ENCODE results near the gene ZBTB20.

Gene ZBTB20

GRCh38 chr3:114447545-114447944, 699.5 kb downstream of the ZBTB20 start:
- no peak overlapping the region for H3K18ac ChIP-seq (ENCODE audit: low read depth in 1 of 2, low read length in 2 of 2)
- no peak overlapping the region for H4K8ac ChIP-seq (ENCODE audit: low read length)
- no peak overlapping the region for H4K91ac ChIP-seq (ENCODE audit: low read length)
- no peak overlapping the region for H2BK12ac ChIP-seq (ENCODE audit: low read length in 2 of 2)
- H3K4ac ChIP-seq (ENCODE audit: low read depth in 1 of 2, low read length in 2 of 2) = no peak overlapping the region
- no peak overlapping the region for H3K4me2 ChIP-seq (ENCODE audit: low read length, poor library complexity, severe bottlenecking)
- no peak overlapping the region for H2BK15ac ChIP-seq (ENCODE audit: low read depth, poor library complexity, severe bottlenecking)
- no peaks in the 10 kb centered on the region for H3K9me3 ChIP-seq (ENCODE audit: control insufficient read depth, low read length)
- H2AK5ac ChIP-seq (ENCODE audit: low read length, severe bottlenecking) = no peak overlapping the region
- no peaks in the 10 kb centered on the region for H3K36me3 ChIP-seq (ENCODE audit: control insufficient read depth in 1 of 2, insufficient read depth in 2 of 2, low read depth in 1 of 2, low read length in 2 of 2)
- H2BK120ac ChIP-seq (ENCODE audit: low read depth, low read length) = no peak overlapping the region
- H3K23ac ChIP-seq (ENCODE audit: low read length in 2 of 2) = no peak overlapping the region
- no peak overlapping the region for H3K27ac ChIP-seq (ENCODE audit: low read length, poor library complexity, severe bottlenecking)
- DNase-seq = no peak
- no peak overlapping the region for H3K14ac ChIP-seq (ENCODE audit: low read length in 2 of 2)
- no peaks in the 10 kb centered on the region for H3K27me3 ChIP-seq (ENCODE audit: control insufficient read depth in 1 of 2, insufficient read depth in 1 of 2, low read length in 2 of 2)
- H3K79me1 ChIP-seq (replicated peaks; ENCODE audit: low read length, poor library complexity, severe bottlenecking) = peaks cover 14% of the 10 kb centered on the region
- H3K9ac ChIP-seq (ENCODE audit: low read length) = no peak overlapping the region
- no peak overlapping the region for H2BK5ac ChIP-seq (ENCODE audit: low read depth, low read length, poor library complexity, severe bottlenecking)
- H3K4me1 ChIP-seq (ENCODE audit: control insufficient read depth, insufficient read depth, low read depth, low read length) = peaks cover 2% of the 10 kb centered on the region
- 100% methylated on average over 2 of the region's 3 CpGs for WGBS
- H2AFZ ChIP-seq (ENCODE audit: low read depth, low read length) = no peak overlapping the region
- no peak overlapping the region for H3K4me3 ChIP-seq (ENCODE audit: insufficient read depth in 1 of 2, low read depth in 1 of 2, low read length in 2 of 2)

- Histone ChIP-seq H3K9ac (ENCODE audit: low read length) (peak overlapping the region; percentile 49), H3K36me3 (ENCODE audit: control insufficient read depth in 1 of 2, insufficient read depth in 2 of 2, low read depth in 1 of 2, low read length in 2 of 2) (no peaks in the 10 kb centered on the region), H3K9me3 (ENCODE audit: control insufficient read depth, low read length) (no peaks in the 10 kb centered on the region), H3K4me1 (ENCODE audit: control insufficient read depth, insufficient read depth, low read depth, low read length) (peaks cover 2% of the 10 kb centered on the region), H3K4ac (ENCODE audit: low read depth in 1 of 2, low read length in 2 of 2) (no peak overlapping the region), H3K18ac (ENCODE audit: low read depth in 1 of 2, low read length in 2 of 2) (no peak overlapping the region), H4K8ac (ENCODE audit: low read length) (no peak overlapping the region), H2BK120ac (ENCODE audit: low read depth, low read length) (no peak overlapping the region), H2BK12ac (ENCODE audit: low read length in 2 of 2) (no peak overlapping the region), H3K4me2 (ENCODE audit: low read length, poor library complexity, severe bottlenecking) (no peak overlapping the region), H2BK5ac (ENCODE audit: low read depth, low read length, poor library complexity, severe bottlenecking) (no peak overlapping the region), H3K27me3 (ENCODE audit: control insufficient read depth in 1 of 2, insufficient read depth in 1 of 2, low read length in 2 of 2) (no peaks in the 10 kb centered on the region), H2BK15ac (ENCODE audit: low read depth, poor library complexity, severe bottlenecking) (no peak overlapping the region), H3K27ac (ENCODE audit: low read length, poor library complexity, severe bottlenecking) (no peak overlapping the region), H4K91ac (ENCODE audit: low read length) (no peak overlapping the region), H3K23ac (ENCODE audit: low read length in 2 of 2) (no peak overlapping the region), H3K79me1 (replicated peaks; ENCODE audit: low read length, poor library complexity, severe bottlenecking) (peaks cover 13% of the 10 kb centered on the region), H2AFZ (ENCODE audit: low read depth, low read length) (no peak overlapping the region), H3K14ac (ENCODE audit: low read length in 2 of 2) (no peak overlapping the region), H3K4me3 (ENCODE audit: insufficient read depth in 1 of 2, low read depth in 1 of 2, low read length in 2 of 2) (no peak overlapping the region), H2AK5ac (ENCODE audit: low read length, severe bottlenecking) (no peak overlapping the region)
- over 99% methylated on average over 4 of the region's 5 CpGs for whole genome bisulfite sequencing
- no peak for DNase-seq
These were observed 700.5 kb downstream of the ZBTB20 start for GRCh38 chr3:114446600-114446999.

- Histone ChIP-seq H2AFZ (ENCODE audit: low read depth, low read length) (no peak overlapping the region), H2BK15ac (ENCODE audit: low read depth, poor library complexity, severe bottlenecking) (no peak overlapping the region), H3K14ac (ENCODE audit: low read length in 2 of 2) (no peak overlapping the region), H3K27ac (ENCODE audit: low read length, poor library complexity, severe bottlenecking) (no peak overlapping the region), H3K4me1 (ENCODE audit: control insufficient read depth, insufficient read depth, low read depth, low read length) (peaks cover 4% of the 10 kb centered on the region), H3K4me2 (ENCODE audit: low read length, poor library complexity, severe bottlenecking) (no peak overlapping the region), H2BK12ac (ENCODE audit: low read length in 2 of 2) (no peak overlapping the region), H3K36me3 (ENCODE audit: control insufficient read depth in 1 of 2, insufficient read depth in 2 of 2, low read depth in 1 of 2, low read length in 2 of 2) (no peaks in the 10 kb centered on the region), H3K9me3 (ENCODE audit: control insufficient read depth, low read length) (no peaks in the 10 kb centered on the region), H3K79me1 (replicated peaks; ENCODE audit: low read length, poor library complexity, severe bottlenecking) (peaks cover 16% of the 10 kb centered on the region), H3K18ac (ENCODE audit: low read depth in 1 of 2, low read length in 2 of 2) (no peak overlapping the region), H4K8ac (ENCODE audit: low read length) (no peak overlapping the region), H3K23ac (ENCODE audit: low read length in 2 of 2) (no peak overlapping the region), H3K27me3 (ENCODE audit: control insufficient read depth in 1 of 2, insufficient read depth in 1 of 2, low read length in 2 of 2) (no peaks in the 10 kb centered on the region), H3K9ac (ENCODE audit: low read length) (no peak overlapping the region), H2BK120ac (ENCODE audit: low read depth, low read length) (no peak overlapping the region), H3K4me3 (ENCODE audit: insufficient read depth in 1 of 2, low read depth in 1 of 2, low read length in 2 of 2) (no peak overlapping the region), H2BK5ac (ENCODE audit: low read depth, low read length, poor library complexity, severe bottlenecking) (no peak overlapping the region), H2AK5ac (ENCODE audit: low read length, severe bottlenecking) (no peak overlapping the region), H3K4ac (ENCODE audit: low read depth in 1 of 2, low read length in 2 of 2) (no peak overlapping the region), H4K91ac (ENCODE audit: low read length) (no peak overlapping the region)
- WGBS = 67% methylated on average over 1 of the region's 2 CpGs
- no peak for DNase-seq
These were observed 701.9 kb downstream of the ZBTB20 start for GRCh38 chr3:114445233-114445632.

- Histone ChIP-seq H3K9me3 (ENCODE audit: control insufficient read depth, low read length) (no peaks in the 10 kb centered on the region), H3K4me2 (ENCODE audit: low read length, poor library complexity, severe bottlenecking) (no peak overlapping the region), H3K4me3 (ENCODE audit: insufficient read depth in 1 of 2, low read depth in 1 of 2, low read length in 2 of 2) (no peak overlapping the region), H3K36me3 (ENCODE audit: control insufficient read depth in 1 of 2, insufficient read depth in 2 of 2, low read depth in 1 of 2, low read length in 2 of 2) (no peaks in the 10 kb centered on the region), H3K4me1 (ENCODE audit: control insufficient read depth, insufficient read depth, low read depth, low read length) (peaks cover 4% of the 10 kb centered on the region), H3K18ac (ENCODE audit: low read depth in 1 of 2, low read length in 2 of 2) (no peak overlapping the region), H2AK5ac (ENCODE audit: low read length, severe bottlenecking) (no peak overlapping the region), H3K79me1 (replicated peaks; ENCODE audit: low read length, poor library complexity, severe bottlenecking) (peaks cover 14% of the 10 kb centered on the region), H3K23ac (ENCODE audit: low read length in 2 of 2) (no peak overlapping the region), H2BK5ac (ENCODE audit: low read depth, low read length, poor library complexity, severe bottlenecking) (no peak overlapping the region), H4K8ac (ENCODE audit: low read length) (no peak overlapping the region), H3K4ac (ENCODE audit: low read depth in 1 of 2, low read length in 2 of 2) (no peak overlapping the region), H2BK15ac (ENCODE audit: low read depth, poor library complexity, severe bottlenecking) (no peak overlapping the region), H2BK12ac (ENCODE audit: low read length in 2 of 2) (no peak overlapping the region), H3K27me3 (ENCODE audit: control insufficient read depth in 1 of 2, insufficient read depth in 1 of 2, low read length in 2 of 2) (no peaks in the 10 kb centered on the region), H3K9ac (ENCODE audit: low read length) (no peak overlapping the region), H3K14ac (ENCODE audit: low read length in 2 of 2) (no peak overlapping the region), H2AFZ (ENCODE audit: low read depth, low read length) (no peak overlapping the region), H3K27ac (ENCODE audit: low read length, poor library complexity, severe bottlenecking) (no peak overlapping the region), H4K91ac (ENCODE audit: low read length) (no peak overlapping the region), H2BK120ac (ENCODE audit: low read depth, low read length) (no peak overlapping the region)
- no CpG with 5 or more reads among the region's 3 CpGs for WGBS
- no peak for DNase-seq
These were observed 702.9 kb downstream of the ZBTB20 start for GRCh38 chr3:114444216-114444615.
